Measurements from ENCODE around the gene BHLHE40.
"Not testable (repeated sequence)": the region's sequence is repeated elsewhere in the genome, so short reads cannot be mapped to it uniquely, and the experiment has no call there.

BHLHE40 gene

DNA sequence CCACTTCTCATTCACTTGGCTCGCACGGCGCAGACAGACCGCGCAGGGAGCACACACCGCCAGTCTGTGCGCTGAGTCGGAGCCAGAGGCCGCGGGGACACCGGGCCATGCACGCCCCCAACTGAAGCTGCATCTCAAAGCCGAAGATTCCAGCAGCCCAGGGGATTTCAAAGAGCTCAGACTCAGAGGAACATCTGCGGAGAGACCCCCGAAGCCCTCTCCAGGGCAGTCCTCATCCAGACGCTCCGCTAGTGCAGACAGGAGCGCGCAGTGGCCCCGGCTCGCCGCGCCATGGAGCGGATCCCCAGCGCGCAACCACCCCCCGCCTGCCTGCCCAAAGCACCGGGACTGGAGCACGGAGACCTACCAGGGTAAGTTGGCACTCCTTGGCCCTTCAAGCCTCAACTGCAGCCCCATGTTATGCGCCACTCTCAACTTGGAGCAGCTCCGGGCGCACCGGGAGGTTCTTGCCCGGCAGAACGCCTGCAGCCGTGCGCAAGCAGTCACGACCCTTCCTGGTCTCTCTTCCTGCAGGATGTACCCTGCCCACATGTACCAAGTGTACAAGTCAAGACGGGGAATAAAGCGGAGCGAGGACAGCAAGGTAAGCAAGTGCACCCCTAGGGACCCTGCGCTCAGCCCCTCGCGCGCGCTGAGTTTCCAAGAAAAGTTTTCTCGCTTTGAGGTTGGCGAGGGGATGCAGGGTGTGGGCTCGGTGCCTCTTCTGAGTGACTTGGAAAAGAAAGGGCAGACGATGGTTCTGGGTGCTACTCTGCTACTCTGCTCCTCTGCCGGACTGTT, at the start of gene BHLHE40:
Gene BHLHE40, plus strand, starts transcription at position 10 of the 801 bp plus-strand sequence. Its CDS starts 282 bp downstream, at position 292.
- DNase-seq, result no peak

DNA sequence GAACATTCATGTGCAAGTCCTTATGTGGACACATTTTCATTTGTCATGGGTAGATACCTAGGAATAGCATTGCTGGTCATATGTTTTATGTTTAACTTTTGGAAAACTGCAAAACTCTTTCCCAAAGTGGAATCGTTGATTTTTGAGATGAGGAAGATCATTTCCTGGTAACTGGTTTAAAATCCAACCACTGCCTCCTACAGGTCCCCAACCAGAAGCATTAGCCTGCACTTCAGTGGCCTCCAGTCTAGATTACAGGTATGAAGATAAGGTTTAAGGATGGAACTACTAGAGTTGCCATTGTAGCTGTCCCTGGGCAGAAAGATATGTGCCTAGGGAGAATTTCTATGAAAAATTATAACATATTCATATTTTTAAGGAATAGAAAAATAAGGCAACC, 48.7 kb upstream of the BHLHE40 start:
- no peak for DNase-seq

DNA sequence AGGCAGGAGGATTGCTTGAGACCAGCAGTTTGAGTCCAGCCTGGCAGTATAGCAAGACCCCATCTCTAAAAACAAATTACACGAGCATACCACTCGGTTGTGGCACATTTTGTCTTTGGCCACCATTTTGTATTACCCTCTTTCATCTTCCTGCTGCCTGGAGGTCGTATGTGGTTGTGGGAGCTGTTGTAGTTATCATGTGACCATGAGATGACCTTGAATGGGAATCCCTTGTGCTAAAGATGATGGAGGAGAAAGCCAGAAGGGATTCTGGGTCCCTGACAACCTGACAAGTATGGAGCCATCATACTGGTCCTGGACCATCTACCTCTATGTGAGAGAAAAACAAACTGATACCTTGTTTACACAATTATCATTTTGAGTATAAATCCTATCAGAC, 45.2 kb upstream of the BHLHE40 start:
- no peak for DNase-seq

DNA sequence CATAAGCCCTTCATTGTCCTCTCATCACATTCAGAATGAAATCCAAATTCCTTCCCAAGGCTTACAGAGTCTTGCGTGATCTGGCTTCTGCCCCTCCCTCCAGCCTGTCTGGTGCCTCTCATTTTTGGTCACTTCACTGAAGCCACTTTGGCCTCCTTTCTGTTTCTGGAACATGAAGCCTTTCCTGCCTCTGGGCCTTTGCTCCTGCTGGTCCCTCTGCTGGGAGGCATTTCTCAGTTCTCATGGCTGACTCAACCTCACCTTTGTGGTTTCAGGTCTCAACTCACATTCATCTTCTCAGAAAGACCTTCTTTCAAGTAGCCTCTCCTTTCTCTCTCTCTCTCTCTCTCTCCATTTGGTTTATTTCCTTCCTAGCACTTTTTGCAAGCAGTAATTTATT, 43.9 kb upstream of the BHLHE40 start:
- no peak for DNase-seq

DNA sequence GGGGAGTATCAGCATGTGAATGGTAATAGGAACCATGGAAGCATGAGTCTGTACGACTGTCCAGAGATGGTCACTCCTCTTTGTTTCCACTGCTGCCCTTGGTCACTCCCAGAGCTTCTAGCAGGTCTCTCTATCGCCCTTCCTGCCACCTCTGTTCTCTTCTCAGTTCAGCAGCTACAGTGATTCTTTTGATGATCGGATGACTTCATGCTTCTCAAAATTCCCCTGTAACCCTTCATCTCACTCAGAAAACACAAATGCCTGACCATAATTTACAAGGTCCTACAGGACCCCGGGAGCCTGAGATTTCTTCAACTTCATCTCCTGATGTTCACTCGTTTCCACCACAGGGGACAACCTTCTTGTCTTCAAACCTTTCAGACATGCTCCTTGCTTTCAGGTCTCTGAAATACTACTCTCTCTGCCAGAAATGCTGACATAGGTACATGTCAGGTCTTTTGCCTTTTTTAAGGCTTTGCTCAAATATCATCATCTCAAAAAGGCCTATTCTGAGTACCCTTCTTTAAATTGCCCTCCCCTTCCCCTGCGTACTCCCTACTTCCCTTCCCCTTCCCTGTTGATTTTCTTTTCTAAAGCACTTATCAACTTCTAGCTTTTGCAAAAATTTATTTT, 42.1 kb upstream of the BHLHE40 start:
- DNase-seq, result no peak

DNA sequence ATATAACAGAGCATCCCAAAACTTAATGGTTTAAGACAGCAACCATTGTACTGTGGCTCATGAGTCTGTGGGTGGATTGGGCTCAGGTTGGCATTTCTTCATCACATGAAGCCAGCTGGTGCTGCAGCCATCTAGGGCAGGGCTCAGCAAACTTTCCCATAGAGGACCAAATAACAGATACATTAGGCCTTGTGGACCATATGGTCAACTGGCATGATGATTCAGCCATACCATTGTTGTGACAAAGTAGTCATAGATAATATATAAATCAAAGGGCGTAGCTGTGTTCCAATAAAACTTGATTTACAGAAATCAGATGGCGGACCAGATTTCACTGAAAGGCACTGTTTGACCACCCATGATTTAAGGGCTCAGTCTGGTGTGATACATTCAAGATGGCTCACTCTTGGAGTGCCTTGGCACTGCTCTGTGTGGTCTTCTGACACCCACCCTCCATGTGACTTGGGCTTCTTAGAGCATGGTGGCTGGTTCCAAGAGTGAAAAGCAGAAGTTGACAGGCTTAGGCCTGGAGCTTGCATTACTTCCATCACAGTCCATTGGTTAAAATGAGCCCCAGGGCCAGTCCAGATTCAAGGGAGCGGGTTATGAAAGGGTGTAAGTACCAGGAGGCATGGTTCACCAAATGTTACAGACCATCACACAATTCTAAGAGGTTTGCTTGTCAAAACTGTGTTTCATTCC, 40.8 kb upstream of the BHLHE40 start:
- no peak for DNase-seq

DNA sequence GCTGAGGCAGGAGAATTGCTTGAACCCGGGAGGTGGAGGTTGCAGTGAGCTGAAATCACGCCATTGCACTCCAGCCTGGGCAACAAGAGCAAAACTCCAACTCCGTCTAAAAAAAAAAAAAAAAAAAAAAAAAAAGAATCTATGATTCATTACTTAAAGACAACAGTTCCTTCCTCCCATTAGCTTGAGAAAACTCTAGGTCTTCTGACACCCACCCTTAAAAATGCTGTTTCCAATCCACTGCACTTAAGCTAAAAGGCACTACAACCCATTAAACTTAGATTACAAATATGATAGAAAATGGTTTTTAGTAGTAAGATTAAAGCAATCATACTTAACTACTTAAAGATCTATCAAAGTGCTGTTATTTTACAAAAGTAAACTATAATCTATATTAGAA, 40.0 kb upstream of the BHLHE40 start:
- no peak for DNase-seq

DNA sequence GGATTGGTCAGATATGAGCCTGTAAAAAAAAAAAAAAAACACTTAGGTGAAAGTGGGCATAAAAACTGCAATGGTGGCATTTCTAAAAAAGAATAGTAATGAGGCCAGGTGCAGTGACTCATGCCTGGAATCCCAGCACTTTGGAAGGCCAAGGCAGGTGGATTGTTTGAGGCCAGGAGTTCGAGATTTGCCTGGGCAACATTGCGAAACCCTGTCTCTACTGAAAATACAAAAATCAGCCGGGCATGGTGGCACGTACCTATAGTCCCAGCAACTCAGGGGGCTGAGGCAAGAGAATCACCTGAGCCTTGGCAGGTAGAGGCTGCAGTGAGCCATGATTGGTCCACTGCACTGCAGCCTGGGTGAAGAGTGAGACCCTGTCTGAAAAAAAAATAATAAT, 38.3 kb upstream of the BHLHE40 start:
- no peak for DNase-seq

DNA sequence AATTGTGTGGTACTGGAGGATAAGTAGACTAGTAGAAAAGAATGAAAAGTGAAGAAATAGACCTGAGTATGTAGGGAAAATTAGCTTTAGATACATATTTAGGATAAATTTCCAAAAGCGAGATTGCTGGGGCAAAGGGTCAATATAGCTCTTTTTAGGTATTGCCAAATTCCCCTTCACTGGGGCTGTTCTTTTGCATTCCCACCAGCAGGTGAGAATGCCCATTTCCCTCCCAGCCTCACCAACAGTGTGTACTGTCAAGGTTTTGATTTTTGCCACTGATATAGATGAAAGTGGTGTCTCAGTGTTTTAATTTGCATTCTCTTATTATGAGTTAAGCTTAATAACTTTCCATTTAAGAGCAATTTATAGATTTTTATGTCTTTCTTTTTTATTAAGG, 35.7 kb upstream of the BHLHE40 start:
- no peak for DNase-seq

DNA sequence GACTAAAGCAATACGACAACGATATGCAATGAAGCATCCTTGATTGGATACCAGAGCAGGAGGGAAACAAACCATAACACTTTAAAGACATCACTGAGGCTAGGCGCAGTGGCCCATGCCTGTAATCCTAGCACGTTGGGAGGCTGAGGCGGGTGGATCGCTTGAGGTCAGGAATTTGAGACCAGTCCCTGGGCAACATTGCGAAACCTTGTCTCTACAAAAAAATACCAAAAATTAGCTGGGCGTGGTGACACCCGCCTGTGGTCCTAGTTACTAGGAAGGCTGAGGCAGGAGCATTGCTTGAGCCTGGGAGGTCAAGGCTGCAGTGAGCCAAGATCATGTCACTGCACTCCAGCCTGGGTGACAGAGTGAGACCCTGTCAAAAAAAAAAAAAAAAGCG, 33.9 kb upstream of the BHLHE40 start:
- DNase-seq, result no peak

DNA sequence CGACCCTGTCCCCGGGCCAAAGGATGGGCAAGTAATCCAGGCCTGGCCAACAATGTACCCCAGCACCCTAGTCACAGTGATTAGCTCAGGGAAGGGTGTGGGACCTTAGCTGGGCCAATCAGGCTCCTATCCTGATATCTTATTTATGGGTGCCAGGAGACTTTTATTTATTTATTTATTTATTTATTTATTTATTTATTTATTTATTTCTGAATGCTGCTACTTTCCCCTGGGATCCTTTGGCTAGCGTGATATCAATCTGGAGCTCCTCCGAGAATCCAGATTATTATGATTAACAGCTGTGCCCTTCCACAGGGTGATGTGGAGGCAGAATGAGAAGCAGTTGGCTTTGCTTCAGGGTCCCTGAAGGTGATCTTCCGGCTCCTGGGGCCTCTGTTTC, 32.2 kb upstream of the BHLHE40 start:
- DNase-seq, result no peak

DNA sequence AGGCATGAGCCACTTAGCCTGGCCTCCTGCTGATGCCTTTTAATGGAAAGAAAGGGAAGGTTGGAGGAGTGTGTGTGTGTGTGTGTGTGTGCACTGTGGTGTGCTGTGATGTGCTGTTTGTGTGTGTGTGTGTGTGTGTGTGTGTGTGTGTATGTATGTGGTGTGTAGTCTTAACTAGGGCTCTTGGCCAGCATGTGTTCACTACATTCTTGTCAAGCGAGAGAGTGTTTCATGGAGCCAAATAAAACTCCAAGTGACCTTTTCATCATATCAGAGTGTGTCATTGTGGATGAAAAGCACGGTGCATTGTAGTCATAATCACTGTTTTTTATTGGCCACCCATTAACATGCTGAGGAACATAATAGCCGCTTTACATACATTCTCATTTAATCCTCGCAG, 30.8 kb upstream of the BHLHE40 start:
- no peak for DNase-seq

DNA sequence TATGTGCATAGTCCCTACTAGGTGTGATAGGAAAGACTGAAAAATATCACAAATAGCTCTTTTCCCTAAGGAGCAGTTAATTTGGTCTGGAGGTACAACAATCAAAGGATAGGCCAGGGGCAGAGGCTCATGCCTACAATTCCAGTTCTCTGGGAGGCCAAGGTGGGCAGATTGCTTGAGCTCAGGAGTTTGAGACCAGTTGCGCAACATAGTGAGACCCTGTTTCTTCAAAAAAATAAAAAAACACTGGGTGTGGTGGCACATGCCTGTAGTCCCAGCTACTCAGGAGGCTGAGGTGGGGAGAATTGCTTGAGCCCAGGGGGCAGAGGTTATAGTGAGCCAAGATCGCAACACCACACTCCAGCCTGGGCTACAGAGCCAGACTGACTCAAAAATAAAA, 30.2 kb upstream of the BHLHE40 start:
- DNase-seq, result no peak

DNA sequence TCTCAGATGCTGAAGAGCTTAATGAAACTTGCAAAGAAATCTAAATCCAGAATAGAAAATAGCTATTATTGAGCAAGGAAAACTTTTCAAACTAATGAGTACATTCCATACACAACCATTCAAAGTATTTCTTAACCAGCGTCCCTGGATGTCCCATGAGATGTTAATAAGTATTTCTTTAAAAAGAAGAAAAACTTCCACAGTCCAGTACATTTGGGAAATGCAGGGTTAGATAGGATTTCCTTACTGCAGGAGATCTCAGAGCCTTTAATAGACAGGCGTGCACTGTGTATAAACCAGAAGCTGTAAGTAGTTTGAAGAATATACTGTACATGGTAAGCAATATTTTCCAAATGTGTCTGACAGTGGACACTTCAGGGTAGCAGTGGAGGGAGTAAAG, 29.6 kb upstream of the BHLHE40 start:
- no peak for DNase-seq

DNA sequence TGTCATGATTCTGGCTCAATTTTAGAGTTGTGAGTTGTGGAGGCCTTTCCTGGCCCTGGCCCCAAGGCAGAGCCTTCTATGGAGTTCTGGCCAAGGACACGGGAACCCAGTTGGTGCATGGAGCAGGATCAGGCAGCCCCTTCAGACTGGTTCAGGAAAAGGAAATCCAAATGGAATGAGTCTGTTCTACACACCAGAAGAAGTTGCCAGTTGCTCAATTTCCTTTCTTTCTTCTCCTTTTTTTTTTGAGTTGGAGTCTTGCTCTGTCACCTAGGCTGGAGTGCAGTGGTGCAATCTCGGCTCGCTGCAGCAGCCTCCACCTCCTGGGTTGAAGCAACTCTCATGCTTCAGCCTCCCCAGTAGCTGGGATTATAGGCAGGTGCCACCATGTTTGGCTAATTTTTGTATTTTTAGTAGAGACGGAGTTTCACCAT, 28.9 kb upstream of the BHLHE40 start:
- DNase-seq, result no peak

DNA sequence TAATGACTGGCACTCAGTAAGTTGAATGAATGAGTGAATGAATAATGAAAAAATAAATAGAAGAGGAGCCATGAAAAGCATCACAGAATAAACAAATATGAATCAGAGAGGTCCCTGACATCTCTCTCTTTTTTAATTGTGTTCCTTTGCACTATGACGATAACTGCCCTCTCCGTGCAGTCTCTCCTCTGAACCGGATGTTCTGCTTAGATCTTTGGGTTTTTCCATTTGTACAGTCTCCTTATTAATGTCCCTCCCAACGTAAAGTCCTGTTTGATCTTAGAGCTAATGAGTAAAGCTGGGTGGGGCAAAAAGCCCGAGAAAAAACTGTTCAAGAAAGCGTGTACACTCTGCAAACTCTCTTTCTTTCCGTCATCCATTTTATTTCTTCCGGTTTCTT, 28.3 kb upstream of the BHLHE40 start:
- DNase-seq, result no peak

DNA sequence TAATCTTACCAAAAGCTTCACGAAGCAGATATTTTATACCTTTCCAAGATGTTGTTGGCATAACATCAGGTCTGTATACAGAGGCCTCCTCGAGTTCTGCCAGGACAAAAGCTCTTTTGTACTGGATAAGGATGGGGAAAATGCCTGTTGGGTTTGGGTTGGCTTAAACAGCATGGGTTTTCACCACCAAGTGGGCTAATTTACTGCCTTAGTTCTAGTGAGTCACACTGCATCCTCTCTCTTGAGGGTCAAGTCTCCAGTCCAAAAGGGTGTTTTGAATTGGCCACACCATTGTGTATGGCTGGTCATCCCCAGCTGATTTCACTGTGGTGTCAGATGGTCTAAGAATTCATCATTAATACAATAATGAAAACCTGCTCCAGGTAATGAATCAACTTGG, 26.1 kb upstream of the BHLHE40 start:
- DNase-seq, result no peak

DNA sequence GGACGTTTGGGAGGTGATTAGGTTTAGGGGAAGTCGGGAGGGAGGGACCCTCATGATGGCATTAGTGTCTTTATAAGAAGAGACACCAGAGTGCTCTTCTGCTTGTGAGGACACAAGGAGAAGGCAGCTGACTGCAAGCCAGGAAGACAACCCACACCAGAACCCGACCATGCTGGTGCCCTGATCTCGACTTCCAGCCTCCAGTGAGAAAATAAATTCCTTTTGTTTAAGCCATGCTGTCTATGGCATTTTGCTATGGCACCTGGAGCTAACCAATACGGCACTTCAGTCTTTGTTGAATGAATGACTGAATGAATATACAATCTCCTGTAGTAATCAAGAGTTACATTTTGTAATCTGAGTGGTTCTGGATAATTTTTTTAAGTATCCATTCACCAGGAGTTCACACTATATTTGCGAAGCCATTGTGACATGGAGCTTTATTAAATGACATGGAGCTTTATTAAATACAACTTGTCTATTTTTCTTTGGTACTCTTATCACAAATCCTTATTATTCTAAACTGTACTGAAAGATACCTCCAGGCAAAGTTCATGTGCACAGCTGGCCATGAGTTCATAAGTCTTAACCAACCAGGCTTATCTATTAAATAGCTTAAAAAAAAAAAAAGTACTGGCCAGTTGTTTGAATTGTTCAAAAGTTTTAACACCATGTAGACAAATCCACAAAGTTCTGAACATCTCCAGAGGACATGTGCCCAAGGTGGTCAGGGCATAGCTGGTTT, 24.8 kb upstream of the BHLHE40 start:
- no peak for DNase-seq

DNA sequence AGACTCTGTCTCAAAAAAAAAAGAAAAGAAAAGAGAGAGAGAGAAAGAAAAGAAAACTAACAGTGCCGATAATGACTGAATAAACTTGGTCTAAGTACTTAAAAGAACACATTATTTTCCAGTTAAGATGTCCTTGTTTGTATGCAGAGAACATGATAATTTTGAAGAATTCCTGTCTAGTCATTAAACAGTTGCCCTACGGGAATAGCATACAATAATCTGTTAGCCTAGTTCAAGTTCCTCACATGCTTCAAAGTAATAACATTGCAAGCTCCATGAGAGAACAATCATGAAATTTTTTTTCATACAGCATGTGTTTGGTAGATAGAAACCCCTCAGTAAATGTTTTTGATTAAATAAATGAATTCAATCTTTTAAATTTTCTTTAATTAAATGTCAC, 23.1 kb upstream of the BHLHE40 start:
- DNase-seq, result no peak

DNA sequence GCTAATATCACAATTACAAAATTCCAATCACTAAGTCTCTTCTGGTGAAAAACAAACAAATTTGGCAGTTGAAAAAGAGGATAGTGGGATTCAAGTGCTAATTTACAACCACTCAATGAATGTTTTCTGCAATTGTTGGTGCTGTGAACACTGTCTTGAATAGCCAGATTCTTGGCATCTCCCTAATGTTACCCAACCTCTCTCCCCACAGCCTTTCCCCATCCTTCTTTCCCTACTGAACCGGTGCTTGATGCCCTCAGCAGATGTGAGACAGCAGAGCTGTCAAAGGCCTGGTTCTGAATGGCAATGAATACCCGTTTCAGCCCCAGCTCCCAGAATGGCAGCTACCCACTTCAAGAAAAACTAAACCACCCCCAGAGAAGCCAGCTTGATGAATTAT, 22.5 kb upstream of the BHLHE40 start:
- DNase-seq, result no peak

DNA sequence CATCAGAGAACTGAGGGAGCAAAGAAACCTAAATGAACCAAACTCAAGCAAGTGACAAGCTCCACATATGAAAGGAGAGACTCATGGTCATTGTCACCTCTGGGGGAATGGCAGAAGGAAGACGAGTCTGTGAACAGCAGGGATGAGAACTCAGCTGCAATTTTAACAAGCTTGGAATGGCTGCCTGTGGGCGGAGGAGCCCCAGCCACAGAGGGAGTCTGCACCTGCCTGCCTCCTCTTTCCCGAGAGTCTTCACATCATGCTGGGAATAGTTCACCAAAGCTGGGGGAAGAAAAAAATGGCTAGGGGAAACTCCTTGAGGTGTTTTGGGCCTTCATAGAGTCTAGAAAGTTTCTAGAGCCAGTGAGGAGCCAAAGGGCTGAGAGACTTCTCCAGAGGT, 21.3 kb upstream of the BHLHE40 start:
- DNase-seq, result no peak

DNA sequence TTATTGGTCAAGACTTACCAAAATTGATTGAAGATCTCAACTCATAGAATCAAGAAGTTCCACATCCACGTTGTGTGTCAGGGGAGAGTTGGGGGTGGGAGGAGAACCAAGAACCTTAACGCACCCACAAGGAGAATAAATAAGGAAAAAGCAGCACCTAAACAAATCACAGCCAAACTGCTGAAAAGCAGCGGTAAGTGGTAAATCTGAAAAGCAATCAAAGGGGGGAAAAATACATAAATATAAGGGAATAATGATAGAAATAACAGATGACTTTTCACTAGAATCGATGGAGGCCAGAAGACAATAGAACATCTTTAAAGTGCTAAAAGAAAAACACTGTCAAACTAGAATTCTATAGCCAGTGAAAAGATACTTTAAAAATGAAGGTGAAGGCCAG, 20.1 kb upstream of the BHLHE40 start:
- no peak for DNase-seq

DNA sequence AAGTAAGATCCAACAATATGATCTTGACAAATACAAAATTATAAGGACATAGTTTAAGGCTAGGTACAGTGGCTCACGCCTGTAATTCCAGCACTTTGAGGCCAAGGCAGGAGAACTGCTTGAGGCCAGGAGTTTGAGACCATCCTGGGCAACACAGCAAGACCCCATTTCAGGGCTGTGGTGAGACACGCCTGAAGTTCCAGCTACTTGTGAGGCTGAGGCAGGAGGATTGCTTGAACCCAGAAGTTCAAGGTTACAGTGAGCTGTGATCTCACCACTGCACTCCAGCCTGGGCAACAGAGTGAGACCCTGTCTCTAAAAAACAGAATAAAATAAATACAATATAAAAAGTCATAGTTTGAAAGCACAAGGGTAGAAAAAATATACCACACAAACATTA, 17.4 kb upstream of the BHLHE40 start:
- DNase-seq, result not testable (repeated sequence)

Data from NCI-H345 (cell line).